ENCODE data around the gene TAP2.
"Not testable (repeated sequence)": the region's sequence is repeated elsewhere in the genome, so short reads cannot be mapped to it uniquely, and the experiment has no call there.

Gene TAP2

DNA sequence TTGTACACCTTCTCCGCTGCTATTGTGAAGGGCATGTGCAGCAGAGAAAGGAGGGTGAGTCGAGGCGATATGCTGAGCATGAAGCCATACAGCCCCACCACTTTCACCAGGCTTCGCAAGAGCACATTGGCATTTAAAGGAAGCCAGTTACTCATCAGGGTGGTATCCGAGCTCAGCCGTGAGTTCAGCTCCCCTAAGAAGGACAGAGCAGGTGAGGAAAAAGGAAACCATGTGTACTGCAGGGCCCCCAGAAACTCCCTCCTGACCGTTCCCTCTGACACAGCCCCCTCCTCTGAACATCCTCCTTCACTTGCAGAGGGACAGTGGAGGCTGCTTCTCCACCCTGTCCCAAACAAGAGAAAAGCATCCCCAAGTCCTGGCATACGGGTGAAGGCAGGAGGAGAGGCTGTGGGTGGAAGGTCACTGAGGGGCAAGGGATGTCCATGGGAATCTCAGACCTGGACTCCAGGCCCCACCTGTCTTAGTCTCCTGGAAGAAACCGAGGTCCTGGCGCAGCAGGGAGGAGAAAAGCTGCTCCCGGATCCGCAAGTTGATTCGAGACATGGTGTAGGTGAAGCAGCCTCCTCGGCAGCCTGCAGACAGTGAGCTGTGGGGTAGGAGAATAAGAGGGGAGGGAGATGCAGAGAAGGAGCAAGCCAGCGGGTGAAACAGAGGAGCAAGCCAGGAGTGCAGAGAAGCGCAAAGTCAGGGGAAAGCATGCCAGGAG is 3.2 kb downstream of the TAP2 start:
- no peak for DNase-seq (ENCODE audit: low read depth)

- DNase-seq (ENCODE audit: low read depth) = no peak
Measured at GRCh38 chr6:32833664-32834063, 4.9 kb downstream of the TAP2 start.

DNA sequence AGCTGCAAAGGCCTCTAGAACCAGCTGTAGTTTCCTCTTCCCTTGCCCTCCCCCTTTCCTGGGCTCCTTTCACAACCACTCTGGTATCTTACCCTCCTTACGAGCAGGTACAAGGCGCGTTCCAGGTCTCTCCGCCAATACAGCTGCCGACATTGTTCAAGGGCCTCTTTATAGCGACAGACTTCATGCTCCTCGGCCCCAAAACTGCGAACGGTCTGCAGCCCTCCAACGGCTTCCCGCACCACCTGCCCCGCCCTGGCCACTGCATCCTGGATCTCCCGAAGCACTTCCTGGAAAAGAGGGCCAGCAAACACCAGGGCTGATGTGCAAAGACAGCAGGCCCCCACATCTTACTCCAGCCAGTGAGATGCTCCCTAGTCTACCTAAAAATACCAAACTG is 6.0 kb downstream of the TAP2 start:
- no peak for DNase-seq (ENCODE audit: low read depth)

DNA sequence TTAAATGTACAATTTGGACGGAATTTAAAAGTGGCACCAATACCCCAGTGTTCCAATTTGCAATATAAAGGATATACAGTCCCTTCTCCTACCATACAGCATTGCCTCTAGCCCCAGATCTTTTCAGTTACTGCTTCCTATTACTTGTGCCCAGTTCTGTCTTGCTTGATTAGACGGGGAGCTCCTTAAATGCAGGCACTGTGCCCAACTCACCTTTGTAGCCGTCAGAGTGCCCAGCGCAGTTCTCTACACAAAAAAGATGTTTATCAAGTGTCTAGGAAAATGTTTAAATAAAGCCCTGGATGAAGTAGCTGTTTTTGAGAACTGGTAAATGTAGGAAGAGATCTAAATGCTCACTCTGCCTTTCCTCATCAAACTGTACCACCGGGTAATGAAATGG is 7.6 kb downstream of the TAP2 start:
- no peak for DNase-seq (ENCODE audit: low read depth)

DNA sequence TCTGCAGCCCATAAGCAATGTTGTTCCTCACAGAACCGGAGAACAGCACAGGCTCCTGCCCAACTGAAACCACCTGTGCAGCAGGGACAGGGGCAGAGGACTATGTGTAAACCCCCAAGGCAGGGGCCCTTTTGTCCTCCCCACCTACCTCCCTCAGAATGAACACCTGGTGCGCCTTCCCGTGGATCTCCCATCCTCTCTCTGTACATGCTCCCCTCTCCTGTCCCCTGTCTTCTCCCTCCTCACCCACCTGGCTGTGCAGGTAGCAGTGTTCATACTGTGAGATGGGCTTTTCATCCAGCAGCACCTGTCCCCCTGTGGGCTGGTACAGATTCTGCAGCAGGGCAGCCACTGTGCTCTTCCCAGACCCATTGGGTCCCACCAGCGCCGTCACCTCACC is 8.5 kb downstream of the TAP2 start:
- no peak for DNase-seq (ENCODE audit: low read depth)

- no peak for DNase-seq (ENCODE audit: low read depth)
Measured at GRCh38 chr6:32829495-32829894, 9.0 kb downstream of the TAP2 start.

DNA sequence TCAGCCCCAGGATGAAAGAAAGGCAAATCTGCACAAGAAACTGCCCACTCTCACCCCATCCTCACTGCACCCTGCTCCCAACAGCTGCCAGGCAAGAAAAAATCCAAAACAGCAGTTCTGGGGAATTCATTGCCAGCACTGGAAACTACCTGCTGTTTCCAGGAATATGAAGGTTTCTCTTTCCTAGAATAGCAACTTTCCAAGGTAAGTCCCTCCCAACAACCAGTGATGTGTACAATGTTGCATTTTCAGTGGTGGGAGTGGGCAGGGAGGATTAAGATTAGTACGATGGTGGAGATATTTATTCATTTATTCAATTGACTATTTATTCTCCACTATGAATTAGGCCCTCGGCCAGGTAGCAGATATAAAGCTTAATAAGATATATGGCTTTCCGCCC is 11.5 kb downstream of the TAP2 start:
- no peak for DNase-seq (ENCODE audit: low read depth)

GRCh38 chr6:32825966-32826365 is 12.6 kb downstream of the TAP2 start:
- no peak for DNase-seq (ENCODE audit: low read depth)

DNA sequence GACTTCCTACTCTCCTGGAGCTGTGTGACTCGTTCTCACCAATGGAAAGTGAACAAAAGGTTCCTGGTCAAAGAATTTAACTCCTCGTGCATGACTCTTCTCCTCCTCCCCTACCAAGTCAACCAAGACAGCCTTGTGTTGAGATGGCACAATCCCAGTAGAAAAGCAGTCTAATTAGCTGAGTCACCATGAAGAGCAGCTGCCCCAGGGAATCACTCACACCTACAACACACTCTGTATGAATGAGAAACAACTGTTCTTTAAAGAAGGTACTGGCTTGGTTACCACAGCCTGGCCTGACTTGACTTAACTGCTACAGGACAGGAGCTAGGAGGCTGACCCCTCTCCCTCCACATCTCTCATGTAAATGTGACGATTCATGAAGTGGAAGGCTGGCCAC is 18.8 kb downstream of the TAP2 start:
- DNase-seq (ENCODE audit: low read depth) = no peak

GRCh38 chr6:32818867-32819266 is 19.7 kb downstream of the TAP2 start:
- DNase-seq (ENCODE audit: low read depth) = no peak

GRCh38 chr6:32816746-32817204 is 21.8 kb downstream of the TAP2 start, which contains the start of gene HLA-DOB:
TSS of gene HLA-DOB (minus strand) at chr6:32817002. CDS start at chr6:32816951, 51 bp downstream.
- DNase-seq (ENCODE audit: low read depth) = no peak

- DNase-seq (ENCODE audit: low read depth) = no peak
Measured at GRCh38 chr6:32815996-32816395, 22.5 kb downstream of the TAP2 start.

DNA sequence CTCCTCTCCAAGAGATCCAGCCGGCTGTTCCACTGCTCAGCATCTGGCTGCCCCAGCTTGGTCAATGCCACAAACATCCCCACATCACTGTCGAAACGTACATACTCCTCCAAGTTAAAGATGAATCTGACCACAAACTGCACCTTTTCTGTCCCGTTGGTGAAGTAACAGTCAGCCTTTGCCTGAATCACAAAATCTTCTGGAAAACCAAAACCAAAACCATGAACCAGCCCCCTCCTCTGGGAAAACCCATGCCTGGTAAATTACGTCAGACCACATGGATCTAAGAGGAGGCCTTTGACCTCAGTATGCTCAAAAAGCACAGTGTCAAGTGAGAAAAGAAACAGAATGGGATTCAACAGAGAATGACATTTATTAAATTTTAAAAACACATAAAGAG is 23.4 kb downstream of the TAP2 start:
- no peak for DNase-seq (ENCODE audit: low read depth)

DNA sequence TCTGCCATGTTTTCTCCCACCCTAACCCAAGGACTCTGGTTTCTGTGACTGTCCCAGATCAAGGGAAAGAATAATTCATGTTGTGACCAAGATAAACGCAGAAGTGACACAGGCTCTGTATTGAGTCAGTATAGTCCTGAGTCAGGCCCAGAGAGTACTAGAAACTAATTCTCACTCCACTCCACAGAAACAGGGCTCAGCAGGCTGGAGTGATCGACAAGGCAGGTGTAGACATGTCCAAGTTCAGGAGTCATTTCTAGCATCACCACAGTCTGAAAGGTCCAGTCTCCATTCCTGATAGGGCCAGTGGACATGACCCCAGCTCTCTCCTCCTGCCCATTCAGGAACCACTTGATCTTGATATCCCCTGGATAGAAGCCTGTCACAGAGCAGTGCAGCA is 24.4 kb downstream of the TAP2 start:
- DNase-seq (ENCODE audit: low read depth) = no peak

DNA sequence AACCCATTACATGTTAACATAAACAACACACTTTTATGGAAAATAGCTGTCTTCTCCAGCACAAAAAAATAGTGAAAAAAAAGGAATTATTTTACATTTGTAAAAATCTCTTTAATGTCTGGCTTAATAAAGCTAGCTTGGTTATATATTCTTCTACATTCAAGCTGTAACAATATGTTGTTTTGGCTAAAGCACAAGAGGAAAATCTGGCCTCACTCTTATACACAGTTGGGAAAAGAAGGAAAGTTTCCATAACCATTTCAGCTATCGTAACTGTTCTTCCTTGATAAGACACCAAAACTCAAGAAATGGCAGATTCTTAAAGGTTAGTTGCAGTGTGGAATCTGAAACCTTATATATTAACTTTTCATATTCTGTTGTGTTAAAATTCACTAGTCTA is 29.4 kb downstream of the TAP2 start:
- no peak for DNase-seq (ENCODE audit: low read depth)

- DNase-seq (ENCODE audit: low read depth) = no peak
Measured at GRCh38 chr6:32807020-32807580, 31.4 kb downstream of the TAP2 start.

DNA sequence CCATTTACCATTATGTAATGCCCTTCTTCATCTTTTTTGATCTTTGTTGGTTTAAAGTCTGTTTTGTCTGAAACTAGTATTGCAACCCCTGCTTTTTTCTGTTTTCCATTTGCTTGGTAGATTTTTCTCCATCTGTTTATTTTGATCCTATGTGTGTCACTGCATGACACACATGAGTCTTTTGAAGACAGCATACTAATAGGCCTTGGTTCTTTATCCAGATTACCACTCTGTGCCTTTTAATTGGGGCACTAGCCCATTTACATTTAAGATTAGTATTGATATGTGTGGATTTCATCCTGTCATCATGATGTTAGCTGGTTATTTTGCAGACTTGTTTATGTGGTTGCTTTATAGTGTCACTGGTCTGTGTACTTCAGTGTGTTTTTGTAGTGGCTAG is 33.1 kb downstream of the TAP2 start:
- DNase-seq (ENCODE audit: low read depth) = not testable (repeated sequence)

DNA sequence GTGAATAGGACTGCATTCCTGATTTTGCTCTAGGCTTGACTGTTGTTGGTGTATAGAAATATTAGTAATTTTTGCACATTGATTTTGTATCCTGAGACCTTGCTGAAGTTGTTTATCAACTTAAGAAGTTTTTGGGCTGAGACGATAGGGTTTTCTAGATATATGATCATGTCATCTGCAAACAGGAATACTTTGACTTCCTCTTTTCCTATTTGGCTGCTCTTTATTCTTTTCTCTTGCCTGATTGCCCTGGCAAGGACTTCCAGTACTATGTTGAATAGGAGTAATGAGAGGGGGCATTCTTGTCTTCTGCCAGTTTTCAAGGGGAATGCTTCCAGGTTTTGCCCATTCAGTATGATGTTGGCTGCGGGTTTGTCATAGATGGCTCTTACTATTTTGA is 35.1 kb downstream of the TAP2 start:
- no peak for DNase-seq (ENCODE audit: low read depth)

DNA sequence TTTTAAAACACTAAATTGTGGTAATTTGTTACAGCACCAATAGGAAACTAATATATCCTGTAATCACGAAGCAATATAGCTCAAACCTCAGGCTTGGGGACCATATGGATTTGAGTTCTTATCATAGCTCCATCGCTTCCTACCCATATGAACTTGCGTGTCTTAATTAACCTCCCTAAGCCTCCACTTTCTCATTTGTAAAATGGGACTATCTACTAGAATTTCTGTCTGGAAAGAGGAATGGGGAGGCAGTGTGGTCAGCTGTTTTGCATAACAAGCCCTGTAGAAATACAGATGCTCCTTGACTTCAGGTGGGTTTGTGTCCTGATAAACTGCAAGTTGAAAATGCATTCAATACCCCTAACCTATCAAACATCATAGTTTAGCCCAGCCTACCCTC is 38.8 kb downstream of the TAP2 start:
- no peak for DNase-seq (ENCODE audit: low read depth)

DNA sequence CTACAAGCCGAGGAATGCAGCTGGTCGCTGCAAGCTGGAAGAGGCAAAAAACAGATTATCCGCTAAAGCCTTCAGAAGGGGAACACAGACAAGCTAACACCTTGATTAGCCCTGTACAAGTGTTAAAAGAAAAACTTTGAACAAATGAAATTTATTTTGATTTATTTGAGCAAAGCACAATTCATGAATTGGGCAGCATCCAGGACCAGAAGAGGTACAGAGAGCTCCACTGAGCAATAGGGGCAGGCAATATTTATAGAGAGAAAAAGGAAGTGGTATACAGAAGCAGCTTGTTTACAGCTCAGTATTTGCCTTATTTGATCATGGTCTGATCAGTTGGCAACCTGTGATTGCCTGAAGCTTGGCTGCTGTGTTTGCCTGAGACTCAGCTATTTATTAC is 39.4 kb downstream of the TAP2 start:
- DNase-seq (ENCODE audit: low read depth) = no peak

DNA sequence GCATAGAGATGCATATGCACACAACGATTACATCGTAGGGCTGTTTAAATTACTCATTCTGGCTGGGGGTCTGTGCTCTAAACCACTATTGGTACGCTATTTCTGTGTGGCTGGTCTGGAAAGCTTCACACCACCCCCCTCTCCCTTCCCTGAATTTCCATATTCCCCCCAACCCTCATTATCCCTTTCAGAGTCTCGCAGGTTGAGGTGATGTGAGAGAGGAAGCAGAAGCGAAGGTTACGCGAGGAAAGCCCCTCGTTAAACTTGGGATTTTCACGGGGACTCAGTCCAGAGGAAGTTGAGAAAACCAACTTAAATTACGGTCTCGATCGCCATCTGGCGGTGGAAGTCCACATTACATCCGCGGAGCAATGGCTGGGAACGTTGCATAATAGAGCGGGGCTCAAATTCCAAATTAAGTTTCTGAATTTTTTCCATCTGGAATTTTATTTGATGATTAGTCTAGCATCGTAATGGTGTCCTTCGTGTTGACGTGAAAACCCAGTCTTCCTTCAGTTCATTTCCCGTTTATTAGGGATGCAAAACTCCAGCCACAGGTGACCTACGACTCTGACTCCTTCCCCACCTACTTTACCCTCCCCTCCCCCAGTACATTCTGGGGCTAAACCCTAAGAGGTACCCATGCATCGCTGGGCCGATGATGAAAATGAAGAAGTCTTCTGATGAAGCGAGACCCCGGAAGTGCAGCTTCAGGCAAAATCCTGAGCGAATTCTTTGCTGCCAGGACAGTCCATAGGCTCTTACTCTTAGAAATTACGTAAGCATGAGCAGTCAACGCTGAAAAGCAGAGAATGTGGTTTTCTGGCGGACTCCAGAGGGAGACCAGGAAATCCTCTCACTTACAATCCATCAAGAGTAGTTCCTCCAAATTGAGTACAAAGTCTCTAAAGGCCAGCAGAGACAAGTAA is 41.4 kb downstream of the TAP2 start:
- DNase-seq (ENCODE audit: low read depth) = peak; percentile 75

GRCh38 chr6:32794510-32794909 is 44.0 kb downstream of the TAP2 start:
- no peak for DNase-seq (ENCODE audit: low read depth)

- DNase-seq (ENCODE audit: low read depth) = no peak
Measured at GRCh38 chr6:32792901-32793435, 45.6 kb downstream of the TAP2 start.

Data from activated T-cell treated with anti-CD3 and anti-CD28 coated beads for 1 hour (primary cell).